ENCODE data around the gene GPR35.
"Not testable (repeated sequence)": the region's sequence is repeated elsewhere in the genome, so short reads cannot be mapped to it uniquely, and the experiment has no call there.

Gene GPR35

DNA sequence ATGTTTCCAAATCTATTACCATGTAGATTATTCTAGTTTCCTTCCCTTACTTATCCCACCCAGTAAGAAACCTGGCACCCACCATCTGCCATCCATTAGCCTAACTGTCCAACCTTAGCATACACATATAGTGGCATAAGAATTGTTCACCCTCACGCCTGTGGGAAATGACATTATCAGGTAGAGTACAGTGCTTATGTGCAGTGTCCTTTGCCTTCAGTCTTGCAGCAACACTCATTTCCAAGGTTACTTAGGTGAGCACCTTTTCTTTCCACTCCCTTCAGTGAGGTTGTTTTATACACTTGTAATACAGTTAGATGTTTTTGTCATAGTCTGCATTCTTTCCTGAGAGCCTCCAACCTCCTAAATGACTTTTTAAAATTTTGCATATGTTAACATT is 39.3 kb downstream of the GPR35 start:
- no peak for DNase-seq

DNA sequence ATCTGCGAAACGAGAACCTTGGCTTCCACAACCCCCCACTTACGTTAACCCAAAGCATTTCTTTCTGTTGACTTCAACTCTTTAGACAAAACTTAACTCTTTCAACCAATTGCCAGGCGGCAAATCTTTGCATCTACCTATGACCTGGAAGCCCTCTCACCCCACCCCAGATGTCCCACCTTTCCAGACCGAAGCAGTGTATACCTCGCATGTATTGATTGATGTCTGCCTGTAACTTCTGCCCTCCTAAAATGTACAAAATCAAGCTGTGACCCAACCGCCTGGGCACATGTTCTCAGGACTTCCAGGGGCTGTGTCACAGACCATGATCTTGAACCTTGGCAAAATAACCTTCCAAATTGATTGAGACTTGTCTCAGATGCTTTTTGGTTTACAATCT is 45.1 kb downstream of the GPR35 start:
- no peak for DNase-seq

DNA sequence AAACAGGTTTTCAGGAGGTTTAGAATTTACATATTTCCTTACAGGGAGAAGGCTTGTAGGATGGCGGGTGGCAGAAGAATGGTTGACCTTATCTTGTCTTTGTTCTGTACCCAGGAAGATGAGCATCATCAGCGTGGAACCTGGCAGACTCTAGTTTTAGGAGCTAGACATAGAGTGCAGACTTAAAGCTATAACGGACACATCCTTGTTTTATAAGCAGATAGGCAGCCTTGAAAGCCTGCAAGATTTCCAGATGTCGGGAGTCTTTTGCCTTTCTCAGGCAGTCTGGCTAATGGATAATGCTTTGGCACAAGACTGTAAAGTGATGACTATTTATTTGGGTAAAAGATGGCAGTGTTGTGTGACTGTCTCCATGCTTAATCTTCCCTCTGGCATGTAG is 45.7 kb downstream of the GPR35 start:
- DNase-seq = no peak

DNA sequence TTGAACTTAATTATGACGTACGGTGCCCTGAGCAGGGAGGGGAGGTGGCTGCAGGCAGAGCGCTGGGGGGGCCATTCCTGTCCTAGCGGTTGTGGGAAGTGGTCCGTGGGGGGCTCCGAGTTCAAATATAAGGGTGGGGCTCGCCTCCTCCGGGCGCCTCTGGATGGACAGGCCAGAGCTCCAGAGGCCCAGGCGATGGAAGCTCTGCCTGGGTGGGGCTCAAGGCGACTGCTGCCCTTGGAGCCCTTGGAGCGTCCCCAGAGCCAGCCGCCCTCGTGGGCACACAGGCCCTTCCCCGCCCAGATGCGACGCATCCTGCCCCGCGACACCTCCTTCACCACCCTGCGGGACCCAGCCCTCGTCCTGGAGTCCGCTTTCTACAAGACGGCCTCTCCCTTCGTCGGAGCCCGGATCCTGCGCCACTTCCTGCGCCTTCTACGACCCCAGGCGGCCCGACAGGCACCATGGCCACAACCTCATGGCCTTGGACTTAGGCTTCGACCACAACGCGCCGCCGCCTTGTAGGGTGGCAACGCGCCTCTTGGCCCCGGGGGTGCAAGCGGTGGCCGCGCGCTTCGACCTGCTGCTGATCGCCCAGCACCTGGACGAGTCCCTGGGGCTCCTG is 46.9 kb downstream of the GPR35 start:
- DNase-seq = no peak

DNA sequence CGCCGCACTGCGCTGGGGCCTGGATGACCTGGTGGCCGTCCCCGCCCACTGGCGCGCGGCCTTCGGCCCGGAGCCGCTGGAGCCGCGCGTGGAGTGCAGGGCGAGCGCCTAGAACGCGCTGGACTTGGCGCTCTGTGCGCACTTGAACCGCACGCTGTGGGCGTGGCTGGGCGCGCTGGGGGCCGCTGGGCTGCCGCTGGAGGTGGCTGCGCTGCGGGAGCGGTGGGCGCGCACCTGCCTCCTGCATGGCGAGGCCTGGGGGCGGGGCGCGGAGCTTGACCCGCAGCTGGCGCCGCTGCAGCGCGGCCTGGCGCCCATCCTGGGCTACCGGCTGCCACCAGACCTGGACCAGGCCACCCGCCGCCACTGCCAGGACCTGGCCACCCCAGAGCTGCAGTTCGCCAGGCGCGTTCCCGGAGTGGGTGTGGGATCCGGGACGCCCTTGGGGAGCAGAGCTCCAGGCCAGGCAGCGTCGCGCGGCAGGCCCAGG is 47.5 kb downstream of the GPR35 start:
- DNase-seq = no peak

DNA sequence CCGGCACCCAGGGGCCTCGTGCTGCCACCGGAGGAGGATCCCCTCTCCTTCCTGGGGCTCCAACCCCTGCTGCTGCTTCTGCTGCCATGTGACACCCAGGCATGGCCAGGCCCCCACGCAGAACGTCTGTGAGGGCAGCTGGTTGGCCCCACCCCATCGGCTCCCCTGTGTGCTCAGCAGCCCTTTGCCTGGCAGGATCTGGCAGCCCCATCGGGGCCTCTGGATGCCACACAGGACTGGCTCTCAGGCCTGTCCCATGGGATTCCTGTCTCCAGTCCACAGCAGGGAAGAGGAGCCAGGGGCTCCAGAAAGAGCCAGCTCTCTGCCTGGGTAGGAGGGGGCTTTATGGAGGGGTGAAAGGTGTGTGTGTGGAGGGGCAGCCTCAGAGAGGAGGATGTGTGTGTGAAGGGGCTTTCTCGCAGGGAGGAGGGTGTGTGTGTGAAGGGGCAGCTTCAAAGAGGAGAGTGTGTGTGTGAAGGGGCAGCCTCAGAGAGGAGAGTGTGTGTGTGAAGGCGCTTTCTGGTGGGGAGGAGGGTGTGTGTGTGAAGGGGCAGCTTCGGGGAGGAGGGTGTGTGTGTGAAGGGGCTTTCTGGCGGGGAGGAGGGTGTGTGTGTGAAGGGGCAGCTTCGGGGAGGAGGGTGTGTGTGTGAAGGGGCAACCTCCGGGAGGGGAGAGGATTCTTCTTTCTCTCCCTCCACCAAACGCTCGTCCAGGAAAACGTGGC is 49.3 kb downstream of the GPR35 start:
- DNase-seq = not testable (repeated sequence)

DNA sequence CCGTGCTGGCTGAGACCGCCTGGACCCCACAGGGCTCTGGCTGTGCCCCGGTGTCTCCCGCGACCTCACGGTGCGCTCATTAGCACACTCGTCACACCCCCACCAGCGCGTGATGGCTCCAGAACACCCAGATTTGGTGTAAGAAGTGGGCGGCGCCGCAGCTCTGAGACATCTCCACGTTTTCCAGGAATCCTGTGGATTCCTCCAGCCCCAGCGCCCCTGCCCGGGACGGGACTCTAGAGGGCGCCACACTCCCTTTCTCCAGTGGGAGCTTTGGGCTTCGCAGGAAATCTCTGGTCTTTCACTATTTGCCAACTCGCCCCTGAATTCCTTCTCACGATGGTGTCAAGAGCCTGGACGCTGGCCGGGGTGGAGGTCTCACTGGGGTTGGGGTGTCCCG is 50.1 kb downstream of the GPR35 start:
- not testable (repeated sequence) for DNase-seq

DNA sequence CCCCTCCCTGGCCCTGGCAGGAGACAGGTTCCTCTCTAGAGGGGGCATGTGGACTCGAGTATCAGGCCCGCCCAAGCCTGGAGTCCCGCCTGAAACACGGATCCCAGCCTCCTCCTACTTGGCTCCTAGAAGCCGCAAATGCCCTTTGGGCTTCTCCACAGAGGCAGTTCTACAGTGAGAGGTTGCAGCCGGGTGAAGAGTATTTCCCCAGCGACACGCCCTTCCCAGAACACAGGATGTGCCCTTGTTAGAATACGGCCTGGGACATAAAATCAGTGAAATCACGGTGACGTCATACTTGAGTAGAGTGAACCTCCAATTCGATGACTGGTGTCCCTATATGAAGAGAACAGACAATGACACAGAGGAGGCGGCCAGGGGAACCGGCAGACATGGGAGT is 52.8 kb downstream of the GPR35 start:
- DNase-seq = not testable (repeated sequence)

DNA sequence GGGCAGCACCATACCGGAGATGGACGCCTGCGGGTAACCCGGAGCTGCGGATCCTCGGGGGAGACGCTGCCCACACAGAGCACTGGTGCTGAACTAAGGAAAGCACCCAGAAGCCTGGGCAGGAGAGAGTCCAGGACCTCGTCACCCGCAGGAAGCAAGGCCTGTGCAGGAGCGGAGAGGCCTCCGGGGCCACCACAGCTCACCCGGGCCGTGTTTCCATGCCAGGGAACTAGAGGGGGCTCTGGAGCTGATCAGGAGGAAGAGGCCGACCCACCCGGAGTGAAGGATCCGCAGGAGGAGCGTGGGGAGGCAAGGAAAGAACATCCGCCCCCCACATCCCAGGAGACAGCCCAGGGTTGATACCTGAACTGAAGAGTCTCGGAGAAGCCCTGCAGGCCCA is 53.6 kb downstream of the GPR35 start:
- DNase-seq = not testable (repeated sequence)

DNA sequence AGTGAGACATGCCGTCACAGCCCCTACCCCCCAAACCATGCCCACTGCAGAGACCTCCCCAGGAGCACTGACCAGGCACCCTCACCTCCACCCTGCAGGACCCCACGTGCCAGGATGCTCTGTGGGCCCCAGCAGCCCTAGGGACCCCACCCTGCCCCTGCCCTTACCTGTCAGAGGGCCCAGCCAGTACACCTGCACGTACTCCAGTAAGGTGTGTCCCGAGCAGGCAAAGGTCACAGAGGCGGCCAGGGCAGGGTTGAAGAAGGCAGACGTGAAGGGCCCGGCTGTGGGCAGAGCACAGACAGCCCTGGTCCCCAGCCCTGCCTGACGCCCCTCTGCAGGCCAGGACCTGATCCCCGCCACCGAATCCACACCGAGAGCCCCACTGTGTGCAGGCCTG is 54.9 kb downstream of the GPR35 start:
- DNase-seq = not testable (repeated sequence)

Measured in kidney glomerular epithelial cell (primary cell).